Upper lobe of left lung (tissue), 4 donors: ENCODE measurements around the gene SORBS2.

ENCODE experiments used
- POLR2A ChIP-seq, 4 donors: fragments of 450-650 bp; IDR thresholded peaks; one replicate each; pipeline ENCODE4 v1.5.1; 2016 to 2017; ENCODE audit warnings: antibody characterized with exemption in 4 of 4, mild to moderate bottlenecking in 2 of 4
- POLR2AphosphoS5 ChIP-seq, 2 donors: sonication (generic); formaldehyde crosslinking; IDR thresholded peaks; one replicate each; pipeline ENCODE4 v1.5.1; 2017; ENCODE audit warnings: antibody characterized with exemption in 2 of 2
- TF ChIP-seq, protein P1 (sequence below), 6 experiments: fragments of 450-650 bp in 4 of 6; fragments of 200-600 bp in 2 of 6; sonication (generic) in 2 of 6; IDR thresholded peaks; one replicate each; pipeline ENCODE4 v1.5.1; 2016 to 2019; ENCODE audit warnings: antibody characterized with exemption in 6 of 6

DNA sequence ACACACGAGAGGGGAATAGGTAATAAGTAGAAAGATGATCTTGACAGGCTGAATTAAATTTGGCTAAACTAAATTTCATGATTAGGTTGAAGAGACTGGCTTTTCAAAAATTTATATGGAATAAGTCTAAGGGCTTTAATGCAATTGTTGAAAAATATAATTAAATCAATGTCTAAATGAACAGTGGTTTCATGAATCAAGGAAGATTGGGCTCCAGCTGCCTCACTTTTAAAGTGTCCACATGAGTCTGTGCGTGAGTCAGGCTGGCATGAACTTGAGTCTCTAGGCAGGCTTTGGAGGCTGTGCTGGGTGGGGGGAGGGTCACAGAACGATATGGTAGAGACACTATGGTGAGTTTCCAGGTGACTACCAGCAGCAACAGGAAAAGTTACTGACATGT, 111.9 kb downstream of the SORBS2 start:
- TF ChIP-seq, protein P1, sequence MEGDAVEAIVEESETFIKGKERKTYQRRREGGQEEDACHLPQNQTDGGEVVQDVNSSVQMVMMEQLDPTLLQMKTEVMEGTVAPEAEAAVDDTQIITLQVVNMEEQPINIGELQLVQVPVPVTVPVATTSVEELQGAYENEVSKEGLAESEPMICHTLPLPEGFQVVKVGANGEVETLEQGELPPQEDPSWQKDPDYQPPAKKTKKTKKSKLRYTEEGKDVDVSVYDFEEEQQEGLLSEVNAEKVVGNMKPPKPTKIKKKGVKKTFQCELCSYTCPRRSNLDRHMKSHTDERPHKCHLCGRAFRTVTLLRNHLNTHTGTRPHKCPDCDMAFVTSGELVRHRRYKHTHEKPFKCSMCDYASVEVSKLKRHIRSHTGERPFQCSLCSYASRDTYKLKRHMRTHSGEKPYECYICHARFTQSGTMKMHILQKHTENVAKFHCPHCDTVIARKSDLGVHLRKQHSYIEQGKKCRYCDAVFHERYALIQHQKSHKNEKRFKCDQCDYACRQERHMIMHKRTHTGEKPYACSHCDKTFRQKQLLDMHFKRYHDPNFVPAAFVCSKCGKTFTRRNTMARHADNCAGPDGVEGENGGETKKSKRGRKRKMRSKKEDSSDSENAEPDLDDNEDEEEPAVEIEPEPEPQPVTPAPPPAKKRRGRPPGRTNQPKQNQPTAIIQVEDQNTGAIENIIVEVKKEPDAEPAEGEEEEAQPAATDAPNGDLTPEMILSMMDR (IDR thresholded peaks at IDR 0.05): no peak
- TF ChIP-seq POLR2AphosphoS5 (IDR thresholded peaks at IDR 0.05) (no peak), POLR2A (IDR thresholded peaks at IDR 0.05) (no peak)
